Epithelial cell of esophagus (primary cell): ENCODE results near the gene CDC14B.
A peak's percentile ranks its signal among the peaks of the same experiment; 100 is the strongest.

Source experiments
- DNase-seq: peaks from one replicate; pipeline ENCODE4 v3.0.0; 2010; ENCODE audit warnings: low read depth
- H3K4me3 ChIP-seq: 2 replicates; pipeline ENCODE4 v1.5.1; 2011; ENCODE audit warnings: mild to moderate bottlenecking, low read length, control low read depth
- CTCF ChIP-seq: IDR thresholded peaks from 2 replicates; pipeline ENCODE4 v1.5.1; 2011; ENCODE audit warnings: low read depth, mild to moderate bottlenecking, low read length, control low read depth, inconsistent platforms; ENCODE audit not compliant: insufficient read depth; ENCODE audit errors: missing control alignments

The CDC14B gene

GRCh38 chr9:96480736-96481135 is 138.9 kb downstream of the CDC14B start:
- TF ChIP-seq CTCF = no peak
- no peak for DNase-seq
- no peak overlapping the region for H3K4me3 ChIP-seq

- TF ChIP-seq CTCF = no peak
- no peak overlapping the region for H3K4me3 ChIP-seq
- DNase-seq = peak; percentile 20
Observed at GRCh38 chr9:96478829-96479371, 140.7 kb downstream of the CDC14B start.

GRCh38 chr9:96476591-96476990 is 143.1 kb downstream of the CDC14B start:
- H3K4me3 ChIP-seq = no peak overlapping the region
- TF ChIP-seq CTCF = no peak
- peak; percentile 27 for DNase-seq

GRCh38 chr9:96476013-96476412 is 143.6 kb downstream of the CDC14B start:
- no peak for DNase-seq
- no peak overlapping the region for H3K4me3 ChIP-seq
- no peak for TF ChIP-seq CTCF

- no peak overlapping the region for H3K4me3 ChIP-seq
- no peak for TF ChIP-seq CTCF
- no peak for DNase-seq
Observed at GRCh38 chr9:96467784-96468183, 151.9 kb downstream of the CDC14B start.

- no peak for DNase-seq
- no peak overlapping the region for H3K4me3 ChIP-seq
- no peak for TF ChIP-seq CTCF
Observed at GRCh38 chr9:96464426-96464825, 155.2 kb downstream of the CDC14B start.

GRCh38 chr9:96462541-96462940 is 157.1 kb downstream of the CDC14B start:
- no peak for TF ChIP-seq CTCF
- DNase-seq = no peak
- no peak overlapping the region for H3K4me3 ChIP-seq
